ENCODE results near the gene SVIL.
"Not testable (repeated sequence)": the region's sequence is repeated elsewhere in the genome, so short reads cannot be mapped to it uniquely, and the experiment has no call there.

The SVIL gene

DNA sequence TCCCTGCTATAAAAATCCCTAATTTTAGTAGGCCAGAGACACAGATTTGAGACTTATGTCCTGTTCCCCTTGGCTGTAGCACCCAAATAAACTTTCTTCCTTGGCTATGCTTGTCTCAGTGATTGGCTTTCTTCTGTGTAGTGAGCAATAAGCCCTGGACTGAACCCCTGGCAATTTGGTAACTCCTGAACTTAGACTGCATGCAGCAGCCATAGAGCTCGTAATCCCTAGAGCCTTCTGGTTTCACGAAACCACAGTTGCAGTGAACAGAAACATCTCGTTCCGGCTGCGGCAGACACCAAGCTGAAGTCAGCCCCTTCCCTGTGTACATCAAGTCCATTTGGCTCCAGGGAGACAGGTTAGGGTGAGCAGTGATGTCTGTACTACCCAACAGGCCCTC, 173.7 kb downstream of the SVIL start:
- Histone ChIP-seq H3K4me1 (ENCODE audit: insufficient read depth, low read length, poor library complexity, severe bottlenecking) (no peaks in the 10 kb centered on the region), H3K9me3 (ENCODE audit: insufficient read depth, low read depth, low read length) (peaks cover 20% of the 10 kb centered on the region; the same call in 1 of the 2 replicates), H2AFZ (ENCODE audit: low read length) (no peak overlapping the region), H3K4me3 (ENCODE audit: low read length, poor library complexity, severe bottlenecking) (no peak overlapping the region), H3F3A (ENCODE audit: low read depth) (no peaks in the 10 kb centered on the region), H4K20me1 (ENCODE audit: insufficient read depth, low read length, poor library complexity, severe bottlenecking) (no peaks in the 10 kb centered on the region), H3K9ac (ENCODE audit: low read depth, low read length, poor library complexity, severe bottlenecking) (no peak overlapping the region), H3K27me3 (ENCODE audit: insufficient read depth, low read length, poor library complexity, severe bottlenecking) (no peaks in the 10 kb centered on the region), H3K9me2 (replicated peaks; ENCODE audit: low read depth, low read length) (no peaks in the 10 kb centered on the region), H3K4me2 (ENCODE audit: low read depth, low read length, poor library complexity, severe bottlenecking) (no peak overlapping the region), H3K36me3 (ENCODE audit: insufficient read depth, low read length) (peaks cover 23% of the 10 kb centered on the region), H3K79me2 (ENCODE audit: insufficient read depth, low read length) (no peaks in the 10 kb centered on the region)
- no peak for TF ChIP-seq EZH2phosphoT487 (IDR thresholded peaks at IDR 0.05; ENCODE audit: borderline replicate concordance)

DNA sequence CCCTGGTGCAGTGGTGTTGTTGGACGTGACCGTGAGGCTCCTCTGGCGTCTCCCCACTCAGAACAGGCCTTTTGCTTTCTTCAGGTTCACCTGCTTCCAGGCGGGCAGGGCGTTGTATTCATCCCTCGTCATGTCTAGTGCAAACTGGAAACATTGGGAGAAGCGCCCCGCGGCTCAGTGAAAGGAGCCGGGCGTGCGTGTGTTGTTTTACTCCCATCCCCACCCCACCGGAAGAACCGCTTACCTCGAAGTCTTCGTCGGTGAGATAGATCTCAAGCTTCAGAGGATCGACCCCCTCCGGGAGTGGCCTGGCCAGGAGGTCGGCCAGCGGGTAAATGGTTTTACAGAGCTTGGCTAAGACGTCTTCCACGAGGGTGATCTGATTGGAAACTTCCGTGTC, 176.6 kb downstream of the SVIL start:
- H3K4me1 ChIP-seq (ENCODE audit: insufficient read depth, low read length, poor library complexity, severe bottlenecking); H3K27me3 ChIP-seq (ENCODE audit: insufficient read depth, low read length, poor library complexity, severe bottlenecking); H3K9me2 ChIP-seq (replicated peaks; ENCODE audit: low read depth, low read length); H3K79me2 ChIP-seq (ENCODE audit: insufficient read depth, low read length); H4K20me1 ChIP-seq (ENCODE audit: insufficient read depth, low read length, poor library complexity, severe bottlenecking); H2AFZ ChIP-seq (ENCODE audit: low read length); H3K4me2 ChIP-seq (ENCODE audit: low read depth, low read length, poor library complexity, severe bottlenecking); H3F3A ChIP-seq (ENCODE audit: low read depth); H3K4me3 ChIP-seq (ENCODE audit: low read length, poor library complexity, severe bottlenecking); H3K9ac ChIP-seq (ENCODE audit: low read depth, low read length, poor library complexity, severe bottlenecking): not testable (repeated sequence)
- Histone ChIP-seq H3K36me3 (ENCODE audit: insufficient read depth, low read length) (peaks cover 23% of the 10 kb centered on the region), H3K9me3 (ENCODE audit: insufficient read depth, low read depth, low read length) (peaks cover 20% of the 10 kb centered on the region; the same call in 1 of the 2 replicates)

DNA sequence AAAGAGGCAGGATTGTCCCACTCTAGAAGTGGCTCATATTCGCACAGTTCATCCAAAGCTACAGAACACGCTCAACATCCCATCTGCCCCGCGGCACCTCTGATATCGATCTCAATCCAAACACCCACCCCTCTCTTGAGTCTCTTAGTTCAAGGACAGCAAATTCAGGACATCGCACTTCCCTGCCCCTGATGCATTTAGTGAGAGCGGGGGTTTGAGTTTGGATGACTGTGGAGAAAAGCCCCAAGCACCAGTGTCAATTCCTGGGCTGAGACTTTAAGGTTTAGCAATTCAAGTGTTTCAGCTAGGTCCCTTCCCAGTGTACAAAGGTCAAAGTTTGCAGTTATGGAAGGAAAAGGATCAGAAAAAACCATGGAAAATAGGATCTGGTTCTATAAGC, 179.7 kb downstream of the SVIL start:
- H3K9me2 ChIP-seq (replicated peaks; ENCODE audit: low read depth, low read length) = no peaks in the 10 kb centered on the region
- H3K4me3 ChIP-seq (ENCODE audit: low read length, poor library complexity, severe bottlenecking) = no peak overlapping the region
- no peak overlapping the region for H3K4me2 ChIP-seq (ENCODE audit: low read depth, low read length, poor library complexity, severe bottlenecking)
- H4K20me1 ChIP-seq (ENCODE audit: insufficient read depth, low read length, poor library complexity, severe bottlenecking) = no peaks in the 10 kb centered on the region
- H3K9me3 ChIP-seq (ENCODE audit: insufficient read depth, low read depth, low read length) = peaks cover 7% of the 10 kb centered on the region; the same call in 1 of the 2 replicates
- no peaks in the 10 kb centered on the region for H3K79me2 ChIP-seq (ENCODE audit: insufficient read depth, low read length)
- TF ChIP-seq EZH2phosphoT487 (IDR thresholded peaks at IDR 0.05; ENCODE audit: borderline replicate concordance) = no peak
- TF ChIP-seq, protein P1, sequence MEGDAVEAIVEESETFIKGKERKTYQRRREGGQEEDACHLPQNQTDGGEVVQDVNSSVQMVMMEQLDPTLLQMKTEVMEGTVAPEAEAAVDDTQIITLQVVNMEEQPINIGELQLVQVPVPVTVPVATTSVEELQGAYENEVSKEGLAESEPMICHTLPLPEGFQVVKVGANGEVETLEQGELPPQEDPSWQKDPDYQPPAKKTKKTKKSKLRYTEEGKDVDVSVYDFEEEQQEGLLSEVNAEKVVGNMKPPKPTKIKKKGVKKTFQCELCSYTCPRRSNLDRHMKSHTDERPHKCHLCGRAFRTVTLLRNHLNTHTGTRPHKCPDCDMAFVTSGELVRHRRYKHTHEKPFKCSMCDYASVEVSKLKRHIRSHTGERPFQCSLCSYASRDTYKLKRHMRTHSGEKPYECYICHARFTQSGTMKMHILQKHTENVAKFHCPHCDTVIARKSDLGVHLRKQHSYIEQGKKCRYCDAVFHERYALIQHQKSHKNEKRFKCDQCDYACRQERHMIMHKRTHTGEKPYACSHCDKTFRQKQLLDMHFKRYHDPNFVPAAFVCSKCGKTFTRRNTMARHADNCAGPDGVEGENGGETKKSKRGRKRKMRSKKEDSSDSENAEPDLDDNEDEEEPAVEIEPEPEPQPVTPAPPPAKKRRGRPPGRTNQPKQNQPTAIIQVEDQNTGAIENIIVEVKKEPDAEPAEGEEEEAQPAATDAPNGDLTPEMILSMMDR (conservative IDR thresholded peaks at IDR 0.05; ENCODE audit: low read length) = no peak
- H3K4me1 ChIP-seq (ENCODE audit: insufficient read depth, low read length, poor library complexity, severe bottlenecking) = no peaks in the 10 kb centered on the region
- no peak overlapping the region for H3K9ac ChIP-seq (ENCODE audit: low read depth, low read length, poor library complexity, severe bottlenecking)
- H3K27me3 ChIP-seq (ENCODE audit: insufficient read depth, low read length, poor library complexity, severe bottlenecking) = no peaks in the 10 kb centered on the region
- peaks cover 11% of the 10 kb centered on the region for H3K36me3 ChIP-seq (ENCODE audit: insufficient read depth, low read length)
- no peaks in the 10 kb centered on the region for H3F3A ChIP-seq (ENCODE audit: low read depth)
- no peak overlapping the region for H2AFZ ChIP-seq (ENCODE audit: low read length)

DNA sequence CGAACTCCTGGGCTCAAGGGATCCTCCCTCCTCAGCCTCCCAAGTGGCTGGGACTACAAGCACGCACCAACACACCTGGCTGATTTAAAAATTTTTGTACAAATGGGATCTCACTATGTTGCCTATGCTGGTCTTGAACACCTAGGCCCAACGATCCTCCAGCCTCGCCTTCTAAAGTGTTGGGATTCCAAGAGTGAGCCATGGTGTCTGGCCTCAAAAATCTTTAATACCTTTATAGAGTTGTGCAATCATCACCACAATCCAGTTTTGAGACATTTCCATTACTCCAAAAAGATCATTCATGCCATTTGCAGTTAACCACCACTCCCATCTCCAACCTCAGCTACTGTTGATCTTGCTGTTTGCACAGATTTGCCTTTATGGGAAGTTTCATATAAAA, 180.5 kb downstream of the SVIL start:
- TF ChIP-seq, protein P1 (conservative IDR thresholded peaks at IDR 0.05; ENCODE audit: low read length) = no peak
- no peak for TF ChIP-seq EZH2phosphoT487 (IDR thresholded peaks at IDR 0.05; ENCODE audit: borderline replicate concordance)
- H3K9me2 ChIP-seq (replicated peaks; ENCODE audit: low read depth, low read length) = no peaks in the 10 kb centered on the region

More for the DNA sequence above, 180.5 kb downstream of the SVIL start:
- Histone ChIP-seq H2AFZ (ENCODE audit: low read length) (no peak overlapping the region), H3K9ac (ENCODE audit: low read depth, low read length, poor library complexity, severe bottlenecking) (no peak overlapping the region), H3K79me2 (ENCODE audit: insufficient read depth, low read length) (no peaks in the 10 kb centered on the region), H3K36me3 (ENCODE audit: insufficient read depth, low read length) (peaks cover 5% of the 10 kb centered on the region; the same call in 1 of the 2 replicates), H3K27me3 (ENCODE audit: insufficient read depth, low read length, poor library complexity, severe bottlenecking) (no peaks in the 10 kb centered on the region), H3K4me2 (ENCODE audit: low read depth, low read length, poor library complexity, severe bottlenecking) (no peak overlapping the region), H3K4me3 (ENCODE audit: low read length, poor library complexity, severe bottlenecking) (no peak overlapping the region), H3K4me1 (ENCODE audit: insufficient read depth, low read length, poor library complexity, severe bottlenecking) (no peaks in the 10 kb centered on the region), H3K9me3 (ENCODE audit: insufficient read depth, low read depth, low read length) (no peaks in the 10 kb centered on the region), H3F3A (ENCODE audit: low read depth) (no peaks in the 10 kb centered on the region), H4K20me1 (ENCODE audit: insufficient read depth, low read length, poor library complexity, severe bottlenecking) (no peaks in the 10 kb centered on the region)
